CD4-positive, alpha-beta memory T cell (primary cell): ENCODE measurements around the gene MAGI2. TPM values are rescaled to one million over a fixed set of nuclear protein-coding genes. Genes with fewer than 3 reads are reported as not detected.

ENCODE experiments used
- CTCF ChIA-PET: fragments of 350-600 bp; sonication (Branson Sonifier 250); formaldehyde crosslinking; loops from one replicate; lab custom pipeline; 2021; ENCODE audit warnings: inconsistent platforms; ENCODE audit not compliant: partially characterized antibody; lab: Charles Lee
- POLR2A ChIA-PET: fragments of 350-600 bp; sonication (Branson Sonifier 250); formaldehyde crosslinking; loops from one replicate; lab custom pipeline; 2021; ENCODE audit not compliant: partially characterized antibody; lab: Charles Lee
- DNase-seq, 5 donors: peaks; one replicate each; pipeline versions ENCODE4 v3.0.0 to v3.0.0-alpha.2; 2020 to 2022; ENCODE audit warnings: mixed read lengths in 1 of 5
- H3K27ac ChIP-seq: one replicate; pipeline ENCODE4 v1.7.0; 2013; ENCODE audit warnings: low read depth, low read length
- H3K27me3 ChIP-seq: 2 replicates; pipeline ENCODE4 v1.7.0; 2013; ENCODE audit warnings: mild to moderate bottlenecking, low read length, moderate library complexity; ENCODE audit not compliant: insufficient read depth
- H3K36me3 ChIP-seq: 2 replicates; pipeline ENCODE4 v1.7.0; 2013; ENCODE audit warnings: mild to moderate bottlenecking, low read length, moderate library complexity; ENCODE audit not compliant: insufficient read depth
- H3K4me1 ChIP-seq: 2 replicates; pipeline ENCODE4 v1.7.0; 2013; ENCODE audit warnings: mild to moderate bottlenecking, low read length, moderate library complexity; ENCODE audit not compliant: insufficient read depth
- H3K4me3 ChIP-seq, 2 donors: one replicate each; pipeline ENCODE4 v1.7.0; 2013; ENCODE audit warnings: low read length in 2 of 2, mild to moderate bottlenecking in 1 of 2
- H3K9me3 ChIP-seq, 2 donors: one replicate each; pipeline ENCODE4 v1.7.0; 2013; ENCODE audit warnings: low read length in 2 of 2, control low read depth in 1 of 2; ENCODE audit not compliant: control insufficient read depth in 1 of 2
- H3K27ac Mint-ChIP-seq, 7 donors: one replicate each; pipeline ENCODE4 v1.8.0; 2020 to 2021; ENCODE audit warnings: mixed read lengths in 7 of 7, mild to moderate bottlenecking in 6 of 7, inconsistent platforms in 3 of 7, moderate library complexity in 3 of 7
- H3K27me3 Mint-ChIP-seq, 2 donors: one replicate each; pipeline ENCODE4 v1.8.0; 2020 to 2021; ENCODE audit warnings: mixed read lengths in 2 of 2
- H3K36me3 Mint-ChIP-seq, 2 donors: one replicate each; pipeline ENCODE4 v1.8.0; 2020 to 2021; ENCODE audit warnings: mixed read lengths in 2 of 2, inconsistent platforms in 1 of 2, mild to moderate bottlenecking in 1 of 2
- H3K4me1 Mint-ChIP-seq, 4 donors: one replicate each; pipeline ENCODE4 v1.8.0; 2020 to 2021; ENCODE audit warnings: mixed read lengths in 4 of 4, mild to moderate bottlenecking in 1 of 4
- H3K4me3 Mint-ChIP-seq, 8 donors: one replicate each; pipeline ENCODE4 v1.8.0; 2020 to 2021; ENCODE audit warnings: mixed read lengths in 8 of 8, mild to moderate bottlenecking in 7 of 8, moderate library complexity in 6 of 8, inconsistent platforms in 3 of 8
- H3K9me3 Mint-ChIP-seq, 8 donors: one replicate each; pipeline ENCODE4 v1.8.0; 2020 to 2021; ENCODE audit warnings: mixed read lengths in 8 of 8, mild to moderate bottlenecking in 5 of 8, inconsistent platforms in 3 of 8, moderate library complexity in 1 of 8
- intact Hi-C: fragments of 100-400 bp; cut with micrococcal nuclease; formaldehyde crosslinking; loops from one replicate; pipeline ENCODE4 v1.15.1; 2023
- polyA plus RNA-seq, 2 donors: library from polyadenylated mRNA; unstranded; fragments of 300-500 nt; fragmentation: Illumina TruSeq; gene quantifications; one replicate each; pipeline ENCODE4 v1.2.3, GENCODE V29; 2021
- total RNA-seq, 2 experiments: library from RNA; stranded (reverse); gene quantifications; one replicate each; pipeline ENCODE4 v1.2.3, GENCODE V29; 2021

The MAGI2 gene
- total and polyA plus RNA-seq, 4 experiments from 2014 or later = 0.23 to 0.25 TPM; not detected in 2

GRCh38 chr7:78020874-78021249 is 1432.6 kb downstream of the MAGI2 start:
- Histone ChIP-seq H3K9me3 (no peaks in the 10 kb centered on the region), H3K27ac (no peak overlapping the region), H3K27me3 (peaks cover 4% of the 10 kb centered on the region), H3K36me3 (no peaks in the 10 kb centered on the region), H3K4me3 (no peak overlapping the region), H3K4me1 (peaks cover 11% of the 10 kb centered on the region)
- H3K9me3 Mint-ChIP-seq = no peaks in the 10 kb centered on the region
- H3K4me3 Mint-ChIP-seq = peak overlapping the region in 6 of 8 donors; percentile 10 to 89 (median 82)
- peaks cover 4 to 11% (median 8%) of the 10 kb centered on the region in 4 donors for H3K4me1 Mint-ChIP-seq
- POLR2A ChIA-PET = interaction anchor here (1.8 kb wide), 1 partner anchor 20 kb away, joined by 6 read pairs; no protein-coding TSS in a partner anchor
- H3K27ac Mint-ChIP-seq = peak overlapping the region in 2 of 7 donors; percentile 61 to 84
- intact Hi-C loops = no loop called here
- CTCF ChIA-PET = interaction anchor here (0.7 to 5.5 kb wide), 14 partner anchors 9 to 369 kb away, joined by 3 to 102 read pairs (median 5); no protein-coding TSS in a partner anchor
- no peak for DNase-seq
- H3K36me3 Mint-ChIP-seq = no peaks in the 10 kb centered on the region
- peaks cover 0 to 2% of the 10 kb centered on the region in 2 donors for H3K27me3 Mint-ChIP-seq

GRCh38 chr7:78020136-78020873 is 1433.2 kb downstream of the MAGI2 start:
- H3K9me3 Mint-ChIP-seq = no peaks in the 10 kb centered on the region
- H3K4me3 Mint-ChIP-seq = peak overlapping the region; percentile 78 to 89 (median 82)
- H3K36me3 ChIP-seq = no peaks in the 10 kb centered on the region
- CTCF ChIA-PET = interaction anchor here (0.8 to 5.5 kb wide), 14 partner anchors 9 to 368 kb away, joined by 3 to 102 read pairs (median 5); no protein-coding TSS in a partner anchor
- DNase-seq = peak; percentile 32 to 45 (median 39)
- no peak overlapping the region for H3K4me3 ChIP-seq
- peaks cover 0 to 2% of the 10 kb centered on the region in 2 donors for H3K27me3 Mint-ChIP-seq
- H3K4me1 Mint-ChIP-seq = peaks cover 4 to 11% (median 8%) of the 10 kb centered on the region in 4 donors
- intact Hi-C loops = no loop called here
- H3K27ac Mint-ChIP-seq = peak overlapping the region; percentile 32 to 84 (median 68)
- H3K36me3 Mint-ChIP-seq = no peaks in the 10 kb centered on the region
- peaks cover 4% of the 10 kb centered on the region for H3K27me3 ChIP-seq
- peaks cover 11% of the 10 kb centered on the region for H3K4me1 ChIP-seq
- no peaks in the 10 kb centered on the region for H3K9me3 ChIP-seq
- H3K27ac ChIP-seq = no peak overlapping the region
- POLR2A ChIA-PET = interaction anchor here (1.8 kb wide), 1 partner anchor 21 kb away, joined by 6 read pairs; no protein-coding TSS in a partner anchor

GRCh38 chr7:78019447-78020135 is 1433.9 kb downstream of the MAGI2 start:
- peaks cover 4% of the 10 kb centered on the region for H3K27me3 ChIP-seq
- H3K4me1 ChIP-seq = peaks cover 11% of the 10 kb centered on the region
- H3K36me3 Mint-ChIP-seq = no peaks in the 10 kb centered on the region
- H3K4me3 ChIP-seq = peak overlapping the region in 1 of 2 donors; percentile 55
- ChIA-PET POLR2A (interaction anchor here (1.8 kb wide), 1 partner anchor 21 kb away, joined by 6 read pairs; no protein-coding TSS in a partner anchor), CTCF (interaction anchor here (0.7 to 5.5 kb wide), 9 partner anchors 8 to 1266 kb away, joined by 3 to 102 read pairs (median 9); no protein-coding TSS in a partner anchor)
- peaks cover 4 to 11% (median 8%) of the 10 kb centered on the region in 4 donors for H3K4me1 Mint-ChIP-seq
- H3K27ac Mint-ChIP-seq = peak overlapping the region in 6 of 7 donors; percentile 61 to 86 (median 83)
- no peaks in the 10 kb centered on the region for H3K9me3 Mint-ChIP-seq
- intact Hi-C loops = no loop called here
- H3K4me3 Mint-ChIP-seq = peak overlapping the region; percentile 88 to 92 (median 90)
- H3K27ac ChIP-seq = no peak overlapping the region
- H3K9me3 ChIP-seq = no peaks in the 10 kb centered on the region
- no peaks in the 10 kb centered on the region for H3K36me3 ChIP-seq
- DNase-seq = peak; percentile 29 to 56 (median 35)
- H3K27me3 Mint-ChIP-seq = peaks cover 1 to 3% of the 10 kb centered on the region in 2 donors

GRCh38 chr7:78018641-78019446 is 1434.6 kb downstream of the MAGI2 start:
- Mint-ChIP-seq H3K27me3 (peaks cover 1 to 3% of the 10 kb centered on the region in 2 donors), H3K4me3 (peak overlapping the region; percentile 48 to 90 (median 86)), H3K9me3 (no peaks in the 10 kb centered on the region), H3K4me1 (peaks cover 4 to 11% (median 8%) of the 10 kb centered on the region in 4 donors), H3K36me3 (no peaks in the 10 kb centered on the region), H3K27ac (peak overlapping the region in 3 of 7 donors; percentile 62 to 87 (median 73))
- ChIA-PET POLR2A (interaction anchor here (0.7 to 1.8 kb wide), 2 partner anchors 22 to 664 kb away, joined by 4 to 6 read pairs; no protein-coding TSS in a partner anchor), CTCF (interaction anchor here (0.7 to 5.5 kb wide), 5 partner anchors 9 to 1266 kb away, joined by 3 to 102 read pairs (median 10); no protein-coding TSS in a partner anchor)
- peak in 1 of 5 donors; percentile 9 for DNase-seq
- Histone ChIP-seq H3K4me3 (no peak overlapping the region), H3K27ac (no peak overlapping the region), H3K27me3 (peaks cover 4% of the 10 kb centered on the region), H3K9me3 (no peaks in the 10 kb centered on the region), H3K36me3 (no peaks in the 10 kb centered on the region), H3K4me1 (peaks cover 11% of the 10 kb centered on the region)
- intact Hi-C loops = no loop called here

GRCh38 chr7:78017591-78018100 is 1435.8 kb downstream of the MAGI2 start:
- Mint-ChIP-seq H3K4me3 (peak overlapping the region in 7 of 8 donors; percentile 55 to 79 (median 64)), H3K36me3 (no peaks in the 10 kb centered on the region), H3K4me1 (peaks cover 4 to 11% (median 8%) of the 10 kb centered on the region in 4 donors), H3K9me3 (no peaks in the 10 kb centered on the region), H3K27ac (no peak overlapping the region), H3K27me3 (peaks cover 1 to 3% of the 10 kb centered on the region in 2 donors)
- no peaks in the 10 kb centered on the region for H3K36me3 ChIP-seq
- intact Hi-C loops = no loop called here
- CTCF ChIA-PET = interaction anchor here (5.5 kb wide), 1 partner anchor 25 kb away, joined by 102 read pairs; no protein-coding TSS in a partner anchor
- H3K4me3 ChIP-seq = no peak overlapping the region
- H3K4me1 ChIP-seq = peaks cover 11% of the 10 kb centered on the region
- no peaks in the 10 kb centered on the region for H3K9me3 ChIP-seq
- peaks cover 4% of the 10 kb centered on the region for H3K27me3 ChIP-seq
- POLR2A ChIA-PET = interaction anchor here (0.7 kb wide), 1 partner anchor 663 kb away, joined by 4 read pairs; no protein-coding TSS in a partner anchor
- DNase-seq = no peak
- no peak overlapping the region for H3K27ac ChIP-seq

- Mint-ChIP-seq H3K4me1 (peaks cover 4 to 11% (median 8%) of the 10 kb centered on the region in 4 donors), H3K9me3 (no peaks in the 10 kb centered on the region), H3K36me3 (no peaks in the 10 kb centered on the region), H3K4me3 (no peak overlapping the region), H3K27me3 (peaks cover 1 to 5% of the 10 kb centered on the region in 2 donors), H3K27ac (no peak overlapping the region)
- Histone ChIP-seq H3K4me1 (peaks cover 11% of the 10 kb centered on the region), H3K4me3 (no peak overlapping the region), H3K27me3 (peaks cover 4% of the 10 kb centered on the region), H3K9me3 (no peaks in the 10 kb centered on the region), H3K27ac (no peak overlapping the region), H3K36me3 (no peaks in the 10 kb centered on the region)
- POLR2A ChIA-PET = no interaction called here
- intact Hi-C loops = no loop called here
- CTCF ChIA-PET = interaction anchor here (0.7 to 0.8 kb wide), 2 partner anchors 10 to 1379 kb away, joined by 3 read pairs; no protein-coding TSS in a partner anchor
- DNase-seq = no peak
Measured at GRCh38 chr7:78015574-78016260, 1437.8 kb downstream of the MAGI2 start.
